Naive thymus-derived CD4-positive, alpha-beta T cell (primary cell): ENCODE results near the gene MAP4K3. TPM values are rescaled to one million over a fixed set of nuclear protein-coding genes. Genes with fewer than 3 reads are reported as not detected.

Experiments used
- ATAC-seq: fragments of 150-1000 bp; cut with Tn5 transposase; 2 replicates; pipeline ENCODE4 v1.10.0; 2021; ENCODE audit warnings: mild to moderate bottlenecking, moderate library complexity
- CTCF ChIA-PET: fragments of 350-600 bp; sonication (Branson Sonifier 250); formaldehyde crosslinking; loops from one replicate; lab custom pipeline; 2021; ENCODE audit warnings: antibody characterized with exemption; lab: Charles Lee
- POLR2A ChIA-PET: fragments of 350-600 bp; sonication (Branson Sonifier 250); formaldehyde crosslinking; loops from one replicate; lab custom pipeline; 2021; ENCODE audit warnings: antibody characterized with exemption, inconsistent platforms; lab: Charles Lee
- DNase-seq, 9 donors: peaks; one replicate each; pipeline versions ENCODE4 v3.0.0 to v3.0.0-alpha.2; 2020 to 2022; ENCODE audit warnings: mixed read lengths in 1 of 9
- H3K27ac ChIP-seq: one replicate; pipeline ENCODE4 v1.7.0; 2013; ENCODE audit warnings: mild to moderate bottlenecking, low read depth, low read length, moderate library complexity
- H3K27me3 ChIP-seq, 2 donors: one replicate each; pipeline ENCODE4 v1.7.0; 2013; ENCODE audit warnings: low read length in 2 of 2, mild to moderate bottlenecking in 2 of 2, moderate library complexity in 2 of 2; ENCODE audit not compliant: control insufficient read depth in 2 of 2, insufficient read depth in 2 of 2
- H3K36me3 ChIP-seq, 3 experiments: 1 replicate in 2 of 3; 2 replicates in 1 of 3; pipeline ENCODE4 v1.7.0; 2013; ENCODE audit warnings: low read length in 3 of 3, mild to moderate bottlenecking in 3 of 3, moderate library complexity in 1 of 3; ENCODE audit not compliant: insufficient read depth in 3 of 3, control insufficient read depth in 2 of 3
- H3K4me1 ChIP-seq, 2 donors: one replicate each; pipeline ENCODE4 v1.7.0; 2013; ENCODE audit warnings: low read length in 2 of 2, mild to moderate bottlenecking in 2 of 2, moderate library complexity in 1 of 2; ENCODE audit not compliant: control insufficient read depth in 2 of 2, insufficient read depth in 2 of 2
- H3K4me3 ChIP-seq: 2 replicates; pipeline ENCODE4 v1.7.0; 2013; ENCODE audit warnings: mild to moderate bottlenecking, low read length
- H3K9me3 ChIP-seq, 3 experiments: 1 replicate in 2 of 3; 2 replicates in 1 of 3; pipeline ENCODE4 v1.7.0; 2013; ENCODE audit warnings: low read length in 3 of 3; ENCODE audit not compliant: control insufficient read depth in 2 of 3
- H3K27ac Mint-ChIP-seq, 9 donors: one replicate each; pipeline ENCODE4 v1.8.0; 2020 to 2022; ENCODE audit warnings: mixed read lengths in 9 of 9, mild to moderate bottlenecking in 8 of 9, moderate library complexity in 5 of 9, inconsistent platforms in 2 of 9
- H3K27me3 Mint-ChIP-seq, 5 donors: one replicate each; pipeline ENCODE4 v1.8.0; 2021 to 2022; ENCODE audit warnings: mixed read lengths in 5 of 5, mild to moderate bottlenecking in 1 of 5
- H3K36me3 Mint-ChIP-seq, 5 donors: one replicate each; pipeline ENCODE4 v1.8.0; 2020 to 2022; ENCODE audit warnings: mixed read lengths in 5 of 5, mild to moderate bottlenecking in 3 of 5, inconsistent platforms in 1 of 5
- H3K4me1 Mint-ChIP-seq, 7 donors: one replicate each; pipeline ENCODE4 v1.8.0; 2020 to 2022; ENCODE audit warnings: mixed read lengths in 7 of 7, mild to moderate bottlenecking in 3 of 7, inconsistent platforms in 1 of 7
- H3K4me3 Mint-ChIP-seq, 10 donors: one replicate each; pipeline ENCODE4 v1.8.0; 2020 to 2022; ENCODE audit warnings: mild to moderate bottlenecking in 10 of 10, mixed read lengths in 10 of 10, moderate library complexity in 6 of 10, inconsistent platforms in 2 of 10
- H3K9me3 Mint-ChIP-seq, 11 donors: one replicate each; pipeline ENCODE4 v1.8.0; 2020 to 2022; ENCODE audit warnings: mixed read lengths in 11 of 11, mild to moderate bottlenecking in 4 of 11, inconsistent platforms in 1 of 11, moderate library complexity in 1 of 11
- intact Hi-C, 2 donors: fragments of 100-400 bp; cut with micrococcal nuclease; formaldehyde crosslinking; loops; one replicate each; pipeline ENCODE4 v1.15.1; 2023
- polyA plus RNA-seq, 2 donors: library from polyadenylated mRNA; unstranded; fragments of 300-500 nt; fragmentation: Illumina TruSeq; gene quantifications; one replicate each; pipeline ENCODE4 v1.2.3, GENCODE V29; 2021
- total RNA-seq, 6 experiments: library from RNA in 5 of 6; stranded (reverse) in 5 of 6; gene quantifications; 1 replicate in 5 of 6; 2 replicates in 1 of 6; pipeline ENCODE4 v1.2.3 and lab custom pipeline; 2021 to 2026

The MAP4K3 gene
- total and polyA plus RNA-seq, 7 experiments from 2014 or later, result 2.9 to 32.2 (median 19.9) TPM

- peaks cover 0 to 50% (median 31%) of the 10 kb centered on the region in 5 donors for H3K36me3 Mint-ChIP-seq
- H3K4me1 Mint-ChIP-seq, result no peaks in the 10 kb centered on the region
Measured at GRCh38 chr2:39356922-39357639, 80.0 kb downstream of the MAP4K3 start.

GRCh38 chr2:39350658-39351057 lies 86.4 kb downstream of the MAP4K3 start:
- DNase-seq (no peak), ATAC-seq (no peak)
- Histone ChIP-seq H3K4me3 (no peak overlapping the region), H3K36me3 (no peaks in the 10 kb centered on the region), H3K4me1 (no peaks in the 10 kb centered on the region), H3K27me3 (no peaks in the 10 kb centered on the region), H3K27ac (no peak overlapping the region), H3K9me3 (no peaks in the 10 kb centered on the region)
- CTCF ChIA-PET, result no interaction called here
- Mint-ChIP-seq H3K27ac (no peak overlapping the region), H3K36me3 (peaks cover 0 to 20% (median 8%) of the 10 kb centered on the region in 5 donors), H3K4me3 (no peak overlapping the region), H3K27me3 (no peaks in the 10 kb centered on the region), H3K9me3 (no peaks in the 10 kb centered on the region), H3K4me1 (no peaks in the 10 kb centered on the region)
- intact Hi-C loops, result no loop called here
- POLR2A ChIA-PET, result no interaction called here

More at GRCh38 chr2:39356922-39357639, 80.0 kb downstream of the MAP4K3 start:
- no peaks in the 10 kb centered on the region for H3K27me3 ChIP-seq
- no peak overlapping the region for H3K4me3 ChIP-seq
- H3K36me3 ChIP-seq, result peaks cover 0 to 4% (median 0%) of the 10 kb centered on the region in 3 experiments
- H3K27me3 Mint-ChIP-seq, result no peaks in the 10 kb centered on the region
- no peak overlapping the region for H3K4me3 Mint-ChIP-seq
- intact Hi-C loops, result no loop called here
- POLR2A ChIA-PET, result no interaction called here
- H3K27ac ChIP-seq, result no peak overlapping the region
- H3K9me3 ChIP-seq, result peaks cover 4 to 18% (median 9%) of the 10 kb centered on the region in 3 experiments
- H3K4me1 ChIP-seq, result no peaks in the 10 kb centered on the region
- ATAC-seq, result no peak
- peaks cover 5 to 35% (median 16%) of the 10 kb centered on the region in 11 donors for H3K9me3 Mint-ChIP-seq
- H3K27ac Mint-ChIP-seq, result no peak overlapping the region
- CTCF ChIA-PET, result no interaction called here
- no peak for DNase-seq

GRCh38 chr2:39338502-39338901 lies 98.6 kb downstream of the MAP4K3 start:
- peaks cover 0 to 32% (median 18%) of the 10 kb centered on the region in 5 donors for H3K36me3 Mint-ChIP-seq
- H3K27me3 ChIP-seq, result no peaks in the 10 kb centered on the region
- CTCF ChIA-PET, result no interaction called here
- no peak overlapping the region for H3K27ac ChIP-seq
- ATAC-seq (no peak), DNase-seq (no peak)
- POLR2A ChIA-PET, result no interaction called here
- no peaks in the 10 kb centered on the region for H3K36me3 ChIP-seq
- intact Hi-C loops, result no loop called here
- H3K9me3 ChIP-seq, result no peaks in the 10 kb centered on the region
- H3K4me3 Mint-ChIP-seq, result no peak overlapping the region
- H3K4me1 ChIP-seq, result no peaks in the 10 kb centered on the region
- no peak overlapping the region for H3K4me3 ChIP-seq
- no peaks in the 10 kb centered on the region for H3K27me3 Mint-ChIP-seq
- peaks cover 0 to 8% (median 0%) of the 10 kb centered on the region in 7 donors for H3K4me1 Mint-ChIP-seq
- H3K9me3 Mint-ChIP-seq, result no peaks in the 10 kb centered on the region
- peak overlapping the region in 1 of 9 donors; percentile 46 for H3K27ac Mint-ChIP-seq

GRCh38 chr2:39335930-39336329 lies 101.2 kb downstream of the MAP4K3 start:
- Histone ChIP-seq H3K4me1 (no peaks in the 10 kb centered on the region), H3K9me3 (no peaks in the 10 kb centered on the region), H3K27ac (no peak overlapping the region), H3K27me3 (no peaks in the 10 kb centered on the region), H3K36me3 (no peaks in the 10 kb centered on the region), H3K4me3 (no peak overlapping the region)
- POLR2A ChIA-PET, result no interaction called here
- Mint-ChIP-seq H3K36me3 (peaks cover 4 to 42% (median 12%) of the 10 kb centered on the region in 5 donors), H3K27me3 (no peaks in the 10 kb centered on the region), H3K27ac (no peak overlapping the region), H3K4me1 (peaks cover 0 to 7% (median 0%) of the 10 kb centered on the region in 7 donors), H3K9me3 (no peaks in the 10 kb centered on the region), H3K4me3 (no peak overlapping the region)
- ATAC-seq (no peak), DNase-seq (no peak)
- intact Hi-C loops, result no loop called here
- CTCF ChIA-PET, result no interaction called here

GRCh38 chr2:39334978-39335377 lies 102.1 kb downstream of the MAP4K3 start:
- CTCF ChIA-PET, result interaction anchor here (0.6 kb wide), 1 partner anchor 37 kb away, joined by 3 read pairs; no protein-coding TSS in a partner anchor
- no peak overlapping the region for H3K4me3 ChIP-seq
- Mint-ChIP-seq H3K36me3 (peaks cover 4 to 44% (median 15%) of the 10 kb centered on the region in 5 donors), H3K4me1 (peaks cover 0 to 1% (median 0%) of the 10 kb centered on the region in 7 donors), H3K27me3 (no peaks in the 10 kb centered on the region), H3K4me3 (no peak overlapping the region), H3K27ac (peak overlapping the region in 1 of 9 donors; percentile 15), H3K9me3 (no peaks in the 10 kb centered on the region)
- no peaks in the 10 kb centered on the region for H3K9me3 ChIP-seq
- no peaks in the 10 kb centered on the region for H3K36me3 ChIP-seq
- DNase-seq (no peak), ATAC-seq (no peak)
- intact Hi-C loops, result no loop called here
- no peaks in the 10 kb centered on the region for H3K4me1 ChIP-seq
- H3K27ac ChIP-seq, result no peak overlapping the region
- H3K27me3 ChIP-seq, result no peaks in the 10 kb centered on the region
- POLR2A ChIA-PET, result no interaction called here

DNA sequence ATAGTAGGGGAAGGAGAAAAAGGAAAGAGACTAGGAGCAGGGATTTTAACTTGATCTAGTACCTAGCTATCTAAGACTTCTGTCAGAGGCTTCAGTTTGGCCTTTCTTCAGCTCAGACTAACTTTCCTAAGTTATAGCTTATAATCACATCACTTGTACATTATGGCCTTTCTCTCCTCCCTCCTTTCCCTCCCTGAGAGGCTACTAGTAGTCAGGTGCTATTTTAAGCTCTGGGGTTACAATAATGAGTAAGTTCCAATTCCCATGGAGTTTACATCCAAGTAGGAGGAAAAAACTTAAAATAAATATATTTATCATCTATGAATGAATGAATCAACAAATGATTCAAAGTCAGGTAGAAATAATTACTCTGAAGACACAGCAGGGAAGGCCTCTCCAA lies 102.6 kb downstream of the MAP4K3 start:
- no peaks in the 10 kb centered on the region for H3K4me1 ChIP-seq
- Mint-ChIP-seq H3K9me3 (no peaks in the 10 kb centered on the region), H3K36me3 (peaks cover 4 to 47% (median 18%) of the 10 kb centered on the region in 5 donors), H3K4me1 (peaks cover 0 to 1% (median 0%) of the 10 kb centered on the region in 7 donors), H3K4me3 (no peak overlapping the region), H3K27me3 (no peaks in the 10 kb centered on the region), H3K27ac (no peak overlapping the region)
- ATAC-seq (no peak), DNase-seq (no peak)
- POLR2A ChIA-PET, result no interaction called here
- H3K27ac ChIP-seq, result no peak overlapping the region
- CTCF ChIA-PET, result interaction anchor here (0.6 kb wide), 1 partner anchor 37 kb away, joined by 3 read pairs; no protein-coding TSS in a partner anchor
- intact Hi-C loops, result no loop called here
- H3K9me3 ChIP-seq, result no peaks in the 10 kb centered on the region
- H3K4me3 ChIP-seq, result no peak overlapping the region
- H3K27me3 ChIP-seq, result no peaks in the 10 kb centered on the region
- H3K36me3 ChIP-seq, result no peaks in the 10 kb centered on the region

GRCh38 chr2:39326644-39327043 lies 110.4 kb downstream of the MAP4K3 start:
- no peaks in the 10 kb centered on the region for H3K27me3 Mint-ChIP-seq
- H3K27ac Mint-ChIP-seq, result peak overlapping the region in 2 of 9 donors; percentile 25 to 36
- Histone ChIP-seq H3K9me3 (no peaks in the 10 kb centered on the region), H3K36me3 (no peaks in the 10 kb centered on the region), H3K27me3 (no peaks in the 10 kb centered on the region), H3K4me3 (no peak overlapping the region), H3K4me1 (no peaks in the 10 kb centered on the region), H3K27ac (no peak overlapping the region)
- ChIA-PET POLR2A (no interaction called here), CTCF (no interaction called here)
- no peak overlapping the region for H3K4me3 Mint-ChIP-seq
- H3K4me1 Mint-ChIP-seq, result no peaks in the 10 kb centered on the region
- peaks cover 7 to 58% (median 43%) of the 10 kb centered on the region in 5 donors for H3K36me3 Mint-ChIP-seq
- ATAC-seq (no peak), DNase-seq (no peak)
- intact Hi-C loops, result no loop called here
- no peaks in the 10 kb centered on the region for H3K9me3 Mint-ChIP-seq
